Limb (tissue), 2 donors: ENCODE measurements around the gene SSX2IP.
"Not testable (repeated sequence)": the region's sequence is repeated elsewhere in the genome, so short reads cannot be mapped to it uniquely, and the experiment has no call there.

Experiments
- DNase-seq, 2 donors: peaks; one replicate each; pipeline ENCODE4 v3.0.0-alpha.2; 2016; ENCODE audit errors: extremely low spot score in 2 of 2

The SSX2IP gene

GRCh38 chr1:84690397-84691121 lies at the start of gene SSX2IP:
Gene SSX2IP, minus strand, starts transcription at chr1:84690461. Its CDS starts 19,242 bp downstream, at chr1:84671219.
- DNase-seq: peak; percentile 90 to 99

GRCh38 chr1:84738237-84738636 lies 48.0 kb upstream of the SSX2IP start:
- DNase-seq: no peak

GRCh38 chr1:84737590-84737989 lies 47.3 kb upstream of the SSX2IP start:
- no peak for DNase-seq

GRCh38 chr1:84736944-84737343 lies 46.7 kb upstream of the SSX2IP start:
- no peak for DNase-seq

GRCh38 chr1:84736445-84736844 lies 46.2 kb upstream of the SSX2IP start:
- no peak for DNase-seq

GRCh38 chr1:84735483-84735882 lies 45.2 kb upstream of the SSX2IP start:
- DNase-seq: no peak

GRCh38 chr1:84732520-84732919 lies 42.3 kb upstream of the SSX2IP start:
- DNase-seq: no peak

- DNase-seq: no peak
Measured at GRCh38 chr1:84731519-84731918, 41.3 kb upstream of the SSX2IP start.

- not testable (repeated sequence) for DNase-seq
Measured at GRCh38 chr1:84727711-84728110, 37.5 kb upstream of the SSX2IP start.

- DNase-seq: peak in 1 of 2 donors; percentile 38
Measured at GRCh38 chr1:84726593-84727499, 36.6 kb upstream of the SSX2IP start.

GRCh38 chr1:84724128-84724860 lies 34.0 kb upstream of the SSX2IP start:
- no peak for DNase-seq

- DNase-seq: no peak
Measured at GRCh38 chr1:84722794-84723193, 32.5 kb upstream of the SSX2IP start.

- not testable (repeated sequence) for DNase-seq
Measured at GRCh38 chr1:84721872-84722271, 31.6 kb upstream of the SSX2IP start.

GRCh38 chr1:84721152-84721551 lies 30.9 kb upstream of the SSX2IP start:
- DNase-seq: no peak

GRCh38 chr1:84720221-84720780 lies 30.0 kb upstream of the SSX2IP start:
- DNase-seq: no peak

GRCh38 chr1:84719543-84720217 lies 29.4 kb upstream of the SSX2IP start:
- peak in 1 of 2 donors; percentile 62 for DNase-seq

- DNase-seq: no peak
Measured at GRCh38 chr1:84715342-84716019, 25.2 kb upstream of the SSX2IP start.

- no peak for DNase-seq
Measured at GRCh38 chr1:84712276-84712874, 22.1 kb upstream of the SSX2IP start.

- DNase-seq: no peak
Measured at GRCh38 chr1:84711869-84712268, 21.6 kb upstream of the SSX2IP start.

GRCh38 chr1:84711121-84711520 lies 20.9 kb upstream of the SSX2IP start:
- no peak for DNase-seq
